SK-N-SH treated with all-trans-retinoic acid at 6 μM for 48 hours (cell line): ENCODE measurements around the gene STARD4.

Source experiments
- BACH2 ChIP-seq: fragments of 250-450 bp; sonication (Bioruptor Pico); IDR thresholded peaks from 2 replicates; pipeline ENCODE4 v1.9.0; 2021; ENCODE audit warnings: mild to moderate bottlenecking, borderline replicate concordance
- CREB5 ChIP-seq: fragments of 250-450 bp; sonication (Bioruptor Pico); IDR thresholded peaks from 2 replicates; pipeline ENCODE4 v1.5.1; 2020; ENCODE audit warnings: low read depth, mild to moderate bottlenecking, moderate library complexity
- OSR1 ChIP-seq: fragments of 250-450 bp; sonication (Bioruptor Pico); IDR thresholded peaks from 2 replicates; pipeline ENCODE4 v1.8.0; 2022; ENCODE audit warnings: moderate library complexity, mild to moderate bottlenecking, inconsistent platforms
- PPARA ChIP-seq: fragments of 250-450 bp; sonication (Bioruptor Pico); IDR thresholded peaks from 2 replicates; pipeline ENCODE4 v1.5.0; 2020; ENCODE audit warnings: mild to moderate bottlenecking, borderline replicate concordance
- RARB ChIP-seq: fragments of 250-450 bp; sonication (Bioruptor Pico); IDR thresholded peaks from 2 replicates; pipeline ENCODE4 v1.8.0; 2021; ENCODE audit warnings: mild to moderate bottlenecking, moderate library complexity
- TCF4 ChIP-seq: fragments of 250-450 bp; sonication (Bioruptor Pico); IDR thresholded peaks from 2 replicates; pipeline ENCODE4 v1.8.0; 2021; ENCODE audit warnings: mild to moderate bottlenecking, moderate library complexity, borderline replicate concordance
- ZFP3 ChIP-seq: fragments of 250-450 bp; sonication (Bioruptor Pico); IDR thresholded peaks from 2 replicates; pipeline ENCODE4 v1.5.0; 2020; ENCODE audit warnings: mild to moderate bottlenecking, moderate library complexity
- ZFP30 ChIP-seq: fragments of 450-650 bp; formaldehyde crosslinking; IDR thresholded peaks from 2 replicates; pipeline ENCODE4 v1.5.0; 2022; ENCODE audit warnings: mild to moderate bottlenecking, moderate library complexity
- ZNF565 ChIP-seq: fragments of 450-650 bp; formaldehyde crosslinking; conservative IDR thresholded peaks from 2 replicates; pipeline ENCODE4 v1.5.0; 2020; ENCODE audit warnings: low read depth, mild to moderate bottlenecking, moderate library complexity
- ZNF70 ChIP-seq: fragments of 450-650 bp; formaldehyde crosslinking; IDR thresholded peaks from 2 replicates; pipeline ENCODE4 v1.5.0; 2020; ENCODE audit warnings: mild to moderate bottlenecking, moderate library complexity
- TF ChIP-seq, protein P1 (sequence below): fragments of 250-450 bp; sonication (Bioruptor Pico); IDR thresholded peaks from 2 replicates; pipeline ENCODE4 v1.8.0; 2021; ENCODE audit warnings: low read depth, mild to moderate bottlenecking, moderate library complexity, borderline replicate concordance
- TF ChIP-seq, protein P2 (sequence below): fragments of 250-450 bp; sonication (Bioruptor Pico); IDR thresholded peaks from 2 replicates; pipeline ENCODE4 v1.8.0; 2020; ENCODE audit warnings: mild to moderate bottlenecking, moderate library complexity, borderline replicate concordance

DNA sequence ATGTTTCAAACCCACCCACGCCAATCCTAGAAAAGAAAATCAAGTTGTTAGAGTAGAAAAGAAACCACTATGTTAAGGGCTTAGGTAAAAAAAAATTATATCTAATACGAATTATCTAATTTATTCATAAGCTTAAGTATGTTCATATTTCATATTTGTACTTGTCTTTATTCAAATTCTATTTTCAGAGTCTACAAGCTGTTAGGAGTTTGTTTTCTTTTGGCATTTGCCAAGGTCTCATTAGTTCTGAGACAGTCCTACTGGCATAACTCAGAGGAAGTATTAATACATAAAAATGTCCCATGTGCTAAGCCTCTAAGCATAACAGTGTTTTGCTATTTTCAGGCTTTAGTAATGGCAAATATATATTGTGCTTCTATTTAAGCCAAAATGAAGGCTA is 57.6 kb downstream of the STARD4 start:
- no peak for TF ChIP-seq OSR1 (CRISPR knock-in tag)
- TF ChIP-seq, protein P1, sequence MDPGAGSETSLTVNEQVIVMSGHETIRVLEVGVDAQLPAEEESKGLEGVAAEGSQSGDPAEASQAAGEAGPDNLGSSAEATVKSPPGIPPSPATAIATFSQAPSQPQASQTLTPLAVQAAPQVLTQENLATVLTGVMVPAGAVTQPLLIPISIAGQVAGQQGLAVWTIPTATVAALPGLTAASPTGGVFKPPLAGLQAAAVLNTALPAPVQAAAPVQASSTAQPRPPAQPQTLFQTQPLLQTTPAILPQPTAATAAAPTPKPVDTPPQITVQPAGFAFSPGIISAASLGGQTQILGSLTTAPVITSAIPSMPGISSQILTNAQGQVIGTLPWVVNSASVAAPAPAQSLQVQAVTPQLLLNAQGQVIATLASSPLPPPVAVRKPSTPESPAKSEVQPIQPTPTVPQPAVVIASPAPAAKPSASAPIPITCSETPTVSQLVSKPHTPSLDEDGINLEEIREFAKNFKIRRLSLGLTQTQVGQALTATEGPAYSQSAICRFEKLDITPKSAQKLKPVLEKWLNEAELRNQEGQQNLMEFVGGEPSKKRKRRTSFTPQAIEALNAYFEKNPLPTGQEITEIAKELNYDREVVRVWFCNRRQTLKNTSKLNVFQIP (CRISPR knock-in tag), result no peak
- no peak for TF ChIP-seq ZNF70 (CRISPR knock-in tag)
- no peak for TF ChIP-seq BACH2 (CRISPR knock-in tag)
- no peak for TF ChIP-seq CREB5 (CRISPR knock-in tag)
- TF ChIP-seq TCF4 (CRISPR knock-in tag), result no peak
- no peak for TF ChIP-seq ZNF565 (CRISPR knock-in tag)
- no peak for TF ChIP-seq ZFP30 (CRISPR knock-in tag)
- TF ChIP-seq, protein P2, sequence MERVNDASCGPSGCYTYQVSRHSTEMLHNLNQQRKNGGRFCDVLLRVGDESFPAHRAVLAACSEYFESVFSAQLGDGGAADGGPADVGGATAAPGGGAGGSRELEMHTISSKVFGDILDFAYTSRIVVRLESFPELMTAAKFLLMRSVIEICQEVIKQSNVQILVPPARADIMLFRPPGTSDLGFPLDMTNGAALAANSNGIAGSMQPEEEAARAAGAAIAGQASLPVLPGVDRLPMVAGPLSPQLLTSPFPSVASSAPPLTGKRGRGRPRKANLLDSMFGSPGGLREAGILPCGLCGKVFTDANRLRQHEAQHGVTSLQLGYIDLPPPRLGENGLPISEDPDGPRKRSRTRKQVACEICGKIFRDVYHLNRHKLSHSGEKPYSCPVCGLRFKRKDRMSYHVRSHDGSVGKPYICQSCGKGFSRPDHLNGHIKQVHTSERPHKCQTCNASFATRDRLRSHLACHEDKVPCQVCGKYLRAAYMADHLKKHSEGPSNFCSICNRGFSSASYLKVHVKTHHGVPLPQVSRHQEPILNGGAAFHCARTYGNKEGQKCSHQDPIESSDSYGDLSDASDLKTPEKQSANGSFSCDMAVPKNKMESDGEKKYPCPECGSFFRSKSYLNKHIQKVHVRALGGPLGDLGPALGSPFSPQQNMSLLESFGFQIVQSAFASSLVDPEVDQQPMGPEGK, result no peak
- no peak for TF ChIP-seq RARB (CRISPR knock-in tag)
- no peak for TF ChIP-seq PPARA (CRISPR knock-in tag)
- no peak for TF ChIP-seq ZFP3 (CRISPR knock-in tag)
